GM12878 (cell line): ENCODE results near the gene AGFG1. TPM values are rescaled to one million over a fixed set of nuclear protein-coding genes. Genes with fewer than 3 reads are reported as not detected.

ENCODE experiments used
- ATAC-seq: fragments of 200-7000 bp; cut with Tn5 transposase; 3 replicates; pipeline ENCODE4 v1.9.1; 2020; ENCODE audit warnings: mild to moderate bottlenecking, moderate library complexity
- BruUV-seq: library from RNA; stranded (reverse); fragments of 400-500 nt; replicated peaks from 2 replicates; lab custom pipeline; 2021; lab: Mats Ljungman, UMichigan
- CTCF ChIA-PET: fragments of 300-600 bp; sonication (Branson Sonifier 250); formaldehyde crosslinking; extraction: SDS; loops from one replicate; lab custom pipeline; 2021; ENCODE audit warnings: inconsistent platforms; lab: Yijun Ruan, JAX
- POLR2A ChIA-PET: fragments of 350-600 bp; formaldehyde crosslinking; extraction: SDS; loops from one replicate; lab custom pipeline; 2021; ENCODE audit warnings: inconsistent platforms; lab: Charles Lee
- RAD21 ChIA-PET: fragments of 300-600 bp; sonication (Branson Sonifier 250); formaldehyde crosslinking; loops from one replicate; lab custom pipeline; 2023; ENCODE audit warnings: antibody characterized with exemption; ENCODE audit not compliant: unreplicated experiment; lab: Charles Lee
- SMC1A ChIA-PET: fragments of 300-600 bp; sonication (Branson Sonifier 250); formaldehyde crosslinking; loops from one replicate; lab custom pipeline; 2023; ENCODE audit not compliant: unreplicated experiment, uncharacterized antibody; lab: Charles Lee
- DNase-seq: peaks from one replicate; pipeline ENCODE4 v3.0.0-alpha.2; 2011; ENCODE audit warnings: low read depth, low spot score
- FAIRE-seq: peaks from 3 replicates; lab custom pipeline; 2011; peaks lifted over from hg19 to GRCh38; lab: Jason Lieb, UNC
- H2AFZ ChIP-seq: 2 replicates; pipeline ENCODE4 v1.6.0; 2011; ENCODE audit warnings: low read depth, low read length, control low read depth; ENCODE audit not compliant: control insufficient read depth
- H3K27ac ChIP-seq: 2 replicates; pipeline ENCODE4 v1.5.1; 2011; ENCODE audit warnings: control low read depth; ENCODE audit not compliant: control insufficient read depth, insufficient read depth
- H3K27me3 ChIP-seq, 2 experiments: replicated peaks in 1 of 2; 2 replicates each; pipeline versions ENCODE4 v1.6.0 to v1.6.1; 2011; ENCODE audit warnings: low read length in 1 of 2; ENCODE audit not compliant: control insufficient read depth in 2 of 2, insufficient read depth in 2 of 2
- H3K36me3 ChIP-seq, 2 experiments: 2 replicates each; pipeline ENCODE4 v1.5.1; 2011; ENCODE audit warnings: low read length in 1 of 2; ENCODE audit not compliant: control insufficient read depth in 2 of 2, insufficient read depth in 2 of 2
- H3K4me1 ChIP-seq: 2 replicates; pipeline ENCODE4 v1.6.1; 2011; ENCODE audit warnings: mild to moderate bottlenecking, low read length, moderate library complexity, mixed read lengths; ENCODE audit not compliant: control insufficient read depth, insufficient read depth
- H3K4me2 ChIP-seq: 2 replicates; pipeline ENCODE4 v1.6.0; 2011; ENCODE audit warnings: control low read depth; ENCODE audit not compliant: control insufficient read depth, insufficient read depth
- H3K4me3 ChIP-seq: fragments of 200-600 bp; sonication (generic); 2 replicates; pipeline ENCODE4 v1.5.1; 2016
- H3K79me2 ChIP-seq: 2 replicates; pipeline ENCODE4 v1.6.0; 2011; ENCODE audit warnings: low read length; ENCODE audit not compliant: control insufficient read depth, insufficient read depth
- H3K9ac ChIP-seq: 2 replicates; pipeline ENCODE4 v1.8.0; 2011; ENCODE audit warnings: low read length, control low read depth, mixed read lengths; ENCODE audit not compliant: control insufficient read depth, insufficient read depth
- H3K9me3 ChIP-seq: replicated peaks from 3 replicates; pipeline ENCODE4 v1.5.1; 2011; ENCODE audit warnings: mild to moderate bottlenecking, low read length; ENCODE audit not compliant: control insufficient read depth, insufficient read depth
- H4K20me1 ChIP-seq: 2 replicates; pipeline ENCODE4 v1.6.0; 2011; ENCODE audit not compliant: control insufficient read depth, insufficient read depth
- EZH2 ChIP-seq: IDR thresholded peaks from 2 replicates; pipeline ENCODE4 v1.6.1; 2012; ENCODE audit warnings: low read depth, mild to moderate bottlenecking, control low read depth, inconsistent platforms, low read length, borderline replicate concordance; ENCODE audit not compliant: control insufficient read depth
- MEF2A ChIP-seq: IDR thresholded peaks from 2 replicates; pipeline ENCODE4 v1.6.1; 2011; ENCODE audit warnings: low read depth, mild to moderate bottlenecking, low read length, moderate library complexity; ENCODE audit not compliant: insufficient read depth
- MEF2B ChIP-seq: fragments of 450-650 bp; IDR thresholded peaks from 2 replicates; pipeline ENCODE4 v1.6.1; 2018; ENCODE audit warnings: mild to moderate bottlenecking, moderate library complexity; ENCODE audit not compliant: partially characterized antibody, poor library complexity, severe bottlenecking
- POU2F2 ChIP-seq: IDR thresholded peaks from 3 replicates; pipeline ENCODE4 v1.6.1; 2011; ENCODE audit warnings: low read depth, mild to moderate bottlenecking, low read length, borderline replicate concordance
- WRNIP1 ChIP-seq: IDR thresholded peaks from 2 replicates; pipeline ENCODE4 v1.6.1; 2011; ENCODE audit warnings: low read depth, low read length, improper control_type of control experiment, borderline replicate concordance
- ZNF274 ChIP-seq: IDR thresholded peaks from one replicate; pipeline ENCODE4 v1.8.0; 2011; ENCODE audit not compliant: insufficient read length, insufficient read depth
- WGBS: methylation state at CpG from one replicate; pipeline ENCODE4 v1.1.6; 2016; ENCODE audit warnings: low lambda C conversion rate; ENCODE audit not compliant: insufficient replicate concordance, insufficient coverage; ENCODE audit errors: missing lambda C conversion rate; 5-methylcytosine and 5-hydroxymethylcytosine counted together
- in situ Hi-C: fragments of 300-500 bp; cut with MboI; formaldehyde crosslinking; loops from 9 replicates; pipeline ENCODE4 v1.14.3; 2018; ENCODE audit warnings: mixed read lengths
- intact Hi-C: fragments of 100-400 bp; cut with micrococcal nuclease; formaldehyde crosslinking; loops from one replicate; pipeline ENCODE4 v1.14.2; 2022; ENCODE audit not compliant: unreplicated experiment
- polyA plus RNA-seq, 11 experiments: library from polyadenylated mRNA; depleted of rRNA in 4 of 11; unstranded in 6 of 11; stranded (reverse) in 5 of 11; fragments of >200 nt; fragmentation: Nextera tagmentation in 4 of 11; fragmentation: Illumina TruSeq in 1 of 11; extraction: Ambion mirVana in 4 of 11; extraction: Trizol in 1 of 11; gene quantifications; 1 replicate in 1 of 11; 2 replicates in 10 of 11; pipeline versions ENCODE4 v1.2.1 to v1.2.3, GENCODE V29; 2011 to 2016; ENCODE audit warnings: inconsistent platforms in 2 of 11, missing spikeins in 2 of 11, low read depth in 1 of 11
- total RNA-seq, 4 experiments: library from RNA; depleted of rRNA in 3 of 4; stranded (reverse); fragments of >200 nt in 3 of 4; fragmentation: Illumina TruSeq in 1 of 4; extraction: Trizol in 1 of 4; gene quantifications; 2 replicates each; pipeline versions ENCODE4 v1.2.1 to v1.2.3, GENCODE V29; 2013 to 2021
- TF ChIP-seq, protein P1 (sequence below): IDR thresholded peaks from 2 replicates; pipeline ENCODE4 v1.6.1; 2012; ENCODE audit warnings: mild to moderate bottlenecking, low read depth, low read length
- TF ChIP-seq, protein P2 (sequence below): IDR thresholded peaks from 2 replicates; pipeline ENCODE4 v1.6.1; 2011; ENCODE audit warnings: borderline replicate concordance, low read depth, mild to moderate bottlenecking, moderate library complexity, low read length; ENCODE audit not compliant: insufficient read depth, poor library complexity, severe bottlenecking

AGFG1 gene
- total and polyA plus RNA-seq, 10 of the 15 experiments (the other 5 are each of a cell fraction or from before 2014, with no cell fraction given): 7.3 to 243 (median 81.7) TPM

DNA sequence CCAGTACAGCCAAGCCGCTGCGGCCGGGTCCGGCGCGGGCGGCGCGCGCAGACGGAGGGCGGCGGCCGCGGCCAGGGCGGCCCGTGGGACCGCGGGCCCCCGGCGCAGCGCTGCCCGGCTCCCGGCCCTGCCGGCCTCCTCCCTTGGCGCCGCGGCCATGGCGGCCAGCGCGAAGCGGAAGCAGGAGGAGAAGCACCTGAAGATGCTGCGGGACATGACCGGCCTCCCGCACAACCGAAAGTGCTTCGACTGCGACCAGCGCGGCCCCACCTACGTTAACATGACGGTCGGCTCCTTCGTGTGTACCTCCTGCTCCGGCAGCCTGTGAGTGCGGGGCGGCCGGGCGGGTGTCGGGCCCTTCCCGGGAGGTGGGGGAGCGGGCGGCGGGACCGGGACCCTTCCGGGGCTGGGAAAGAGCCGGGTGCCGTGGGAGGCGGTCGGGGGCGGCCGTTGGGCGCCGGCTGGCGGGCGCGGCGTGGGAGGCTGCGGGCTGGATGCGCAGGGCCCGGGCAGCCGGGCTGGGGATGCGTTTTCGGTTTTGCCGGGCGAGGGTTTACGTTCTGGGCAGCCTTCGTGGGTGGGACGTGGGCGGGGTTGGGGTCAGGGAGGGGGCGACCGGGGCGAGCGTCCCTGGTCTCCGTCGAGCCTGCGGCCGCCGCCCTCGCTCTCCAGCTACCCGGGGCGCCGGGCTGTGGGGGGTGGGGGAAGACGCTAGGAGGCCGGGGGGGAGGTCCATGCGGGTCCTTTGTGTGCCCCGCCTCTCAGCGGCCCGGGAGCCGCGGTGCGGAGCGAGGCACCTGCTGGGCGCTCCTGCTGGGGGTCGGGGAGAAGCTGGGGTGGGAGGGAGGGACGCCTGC, 537 bp downstream of the AGFG1 start (continued):
- TF ChIP-seq, protein P1, sequence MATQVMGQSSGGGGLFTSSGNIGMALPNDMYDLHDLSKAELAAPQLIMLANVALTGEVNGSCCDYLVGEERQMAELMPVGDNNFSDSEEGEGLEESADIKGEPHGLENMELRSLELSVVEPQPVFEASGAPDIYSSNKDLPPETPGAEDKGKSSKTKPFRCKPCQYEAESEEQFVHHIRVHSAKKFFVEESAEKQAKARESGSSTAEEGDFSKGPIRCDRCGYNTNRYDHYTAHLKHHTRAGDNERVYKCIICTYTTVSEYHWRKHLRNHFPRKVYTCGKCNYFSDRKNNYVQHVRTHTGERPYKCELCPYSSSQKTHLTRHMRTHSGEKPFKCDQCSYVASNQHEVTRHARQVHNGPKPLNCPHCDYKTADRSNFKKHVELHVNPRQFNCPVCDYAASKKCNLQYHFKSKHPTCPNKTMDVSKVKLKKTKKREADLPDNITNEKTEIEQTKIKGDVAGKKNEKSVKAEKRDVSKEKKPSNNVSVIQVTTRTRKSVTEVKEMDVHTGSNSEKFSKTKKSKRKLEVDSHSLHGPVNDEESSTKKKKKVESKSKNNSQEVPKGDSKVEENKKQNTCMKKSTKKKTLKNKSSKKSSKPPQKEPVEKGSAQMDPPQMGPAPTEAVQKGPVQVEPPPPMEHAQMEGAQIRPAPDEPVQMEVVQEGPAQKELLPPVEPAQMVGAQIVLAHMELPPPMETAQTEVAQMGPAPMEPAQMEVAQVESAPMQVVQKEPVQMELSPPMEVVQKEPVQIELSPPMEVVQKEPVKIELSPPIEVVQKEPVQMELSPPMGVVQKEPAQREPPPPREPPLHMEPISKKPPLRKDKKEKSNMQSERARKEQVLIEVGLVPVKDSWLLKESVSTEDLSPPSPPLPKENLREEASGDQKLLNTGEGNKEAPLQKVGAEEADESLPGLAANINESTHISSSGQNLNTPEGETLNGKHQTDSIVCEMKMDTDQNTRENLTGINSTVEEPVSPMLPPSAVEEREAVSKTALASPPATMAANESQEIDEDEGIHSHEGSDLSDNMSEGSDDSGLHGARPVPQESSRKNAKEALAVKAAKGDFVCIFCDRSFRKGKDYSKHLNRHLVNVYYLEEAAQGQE: no peak
- no peak for TF ChIP-seq ZNF274
- TF ChIP-seq WRNIP1: no peak
- no peak for TF ChIP-seq POU2F2
- TF ChIP-seq EZH2: no peak

DNA sequence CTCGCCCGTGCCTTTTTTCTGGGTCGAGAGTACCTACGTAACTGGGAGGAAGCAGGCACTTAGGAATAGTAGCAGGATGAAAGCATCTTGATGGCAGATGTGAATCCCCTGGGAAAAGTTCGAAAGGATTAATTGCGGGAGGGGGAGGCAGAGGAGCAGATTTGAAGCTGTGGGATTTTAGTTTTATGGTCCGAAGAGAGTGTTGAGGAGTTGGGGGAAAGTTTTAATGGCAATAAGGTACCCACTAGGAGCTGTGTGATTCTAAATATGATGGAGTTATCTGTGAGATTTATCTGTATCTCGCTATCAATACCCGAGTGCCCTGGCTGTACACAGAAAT, 1.1 kb downstream of the AGFG1 start:
- 1% methylated on average over 6 of the region's 9 CpGs for WGBS
- Histone ChIP-seq H3K79me2 (peaks cover 60% of the 10 kb centered on the region), H3K4me3 (peak overlapping the region; percentile 83), H3K36me3 (no peaks in the 10 kb centered on the region), H3K27me3 (no peaks in the 10 kb centered on the region), H3K9me3 (no peaks in the 10 kb centered on the region), H3K27ac (peak overlapping the region; percentile 68), H3K4me2 (peak overlapping the region; percentile 98), H3K9ac (peak overlapping the region; percentile 65), H2AFZ (no peak overlapping the region), H4K20me1 (no peaks in the 10 kb centered on the region), H3K4me1 (no peaks in the 10 kb centered on the region)
- DNase-seq (no peak), FAIRE-seq (no peak), ATAC-seq (peak; percentile 34)
- no TSS peak for BruUV-seq
- POLR2A ChIA-PET: interaction anchor here (1.0 to 1.6 kb wide), 6 partner anchors 9 to 148 kb away, joined by 3 to 9 read pairs (median 4); partner anchors contain the start of gene MFF
- in situ Hi-C loops: no loop called here
- CTCF ChIA-PET: interaction anchor here (0.9 to 6.9 kb wide), 12 partner anchors 10 to 389 kb away, joined by 3 to 127 read pairs (median 4); no protein-coding TSS in a partner anchor
- SMC1A ChIA-PET: interaction anchor here (0.7 to 5.3 kb wide), 24 partner anchors 8 to 388 kb away, joined by 3 to 56 read pairs (median 5); no protein-coding TSS in a partner anchor
- RAD21 ChIA-PET: interaction anchor here (0.7 to 5.7 kb wide), 10 partner anchors 9 to 388 kb away, joined by 3 to 61 read pairs (median 5); no protein-coding TSS in a partner anchor
- intact Hi-C loops: loop anchor here (2.0 kb wide), 2 partner anchors 66 to 294 kb away; no protein-coding TSS in a partner anchor
- TF ChIP-seq WRNIP1: 0 out of 2 replicates have a peak, but pooled peaks have one; percentile 64
- TF ChIP-seq, protein P2, sequence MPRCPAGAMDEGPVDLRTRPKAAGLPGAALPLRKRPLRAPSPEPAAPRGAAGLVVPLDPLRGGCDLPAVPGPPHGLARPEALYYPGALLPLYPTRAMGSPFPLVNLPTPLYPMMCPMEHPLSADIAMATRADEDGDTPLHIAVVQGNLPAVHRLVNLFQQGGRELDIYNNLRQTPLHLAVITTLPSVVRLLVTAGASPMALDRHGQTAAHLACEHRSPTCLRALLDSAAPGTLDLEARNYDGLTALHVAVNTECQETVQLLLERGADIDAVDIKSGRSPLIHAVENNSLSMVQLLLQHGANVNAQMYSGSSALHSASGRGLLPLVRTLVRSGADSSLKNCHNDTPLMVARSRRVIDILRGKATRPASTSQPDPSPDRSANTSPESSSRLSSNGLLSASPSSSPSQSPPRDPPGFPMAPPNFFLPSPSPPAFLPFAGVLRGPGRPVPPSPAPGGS: no peak
- peak; percentile 48 for TF ChIP-seq MEF2B
- TF ChIP-seq MEF2A: no peak
